Stimulated activated CD4-positive, alpha-beta T cell treated with anti-CD3 and anti-CD28 coated beads, Interleukin-1b, Interleukin-23, amount 100 ng/mL, for 1 hour (primary cell): ENCODE results near the gene STAT3.
"Not testable (repeated sequence)": the region's sequence is repeated elsewhere in the genome, so short reads cannot be mapped to it uniquely, and the experiment has no call there.

Experiments used
- DNase-seq, 2 donors: peaks; one replicate each; pipeline ENCODE4 v3.0.0-alpha.2; 2020; ENCODE audit warnings: low read depth in 2 of 2

STAT3 gene

GRCh38 chr17:42348104-42348503, 40.1 kb downstream of the STAT3 start:
- DNase-seq, result no peak

DNA sequence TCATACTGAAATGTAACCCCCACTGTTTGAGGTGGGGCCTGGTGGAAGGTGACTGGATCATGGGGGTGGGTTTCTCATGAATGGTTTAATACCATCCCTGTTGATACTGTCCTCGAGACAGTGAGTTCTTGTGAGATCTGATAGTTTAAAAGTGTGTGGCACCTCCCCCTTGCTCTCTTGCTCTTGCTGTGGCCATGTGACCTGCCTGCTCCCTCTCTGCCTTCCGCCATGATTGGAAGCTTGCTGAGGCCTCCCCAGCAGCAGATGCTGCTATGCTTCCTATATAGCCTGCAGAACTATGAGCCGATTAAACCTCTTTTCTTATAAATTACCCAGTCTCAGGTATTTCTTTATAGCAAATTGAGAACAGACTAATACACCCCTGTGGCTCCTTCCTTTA, 40.6 kb downstream of the STAT3 start:
- no peak for DNase-seq

DNA sequence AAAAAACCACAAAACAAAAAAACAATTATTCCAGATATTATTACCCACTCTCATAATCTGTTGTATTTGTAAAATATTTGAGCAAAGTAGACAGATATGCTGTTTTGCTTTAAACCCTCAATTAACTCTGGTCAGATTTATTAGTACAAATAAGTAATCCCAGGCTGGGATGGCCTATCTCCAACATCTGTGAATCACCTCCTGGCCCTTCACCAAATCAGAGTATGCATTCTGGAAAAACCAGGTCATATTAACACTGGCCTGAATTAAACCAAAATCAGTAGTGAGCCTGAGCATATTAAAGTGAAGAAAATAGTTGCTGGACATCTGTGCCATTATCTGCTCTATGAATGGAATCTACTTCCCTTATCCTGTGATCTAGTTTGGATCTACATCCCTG, 41.0 kb downstream of the STAT3 start:
- DNase-seq, result no peak

GRCh38 chr17:42346481-42346880, 41.8 kb downstream of the STAT3 start:
- no peak for DNase-seq

DNA sequence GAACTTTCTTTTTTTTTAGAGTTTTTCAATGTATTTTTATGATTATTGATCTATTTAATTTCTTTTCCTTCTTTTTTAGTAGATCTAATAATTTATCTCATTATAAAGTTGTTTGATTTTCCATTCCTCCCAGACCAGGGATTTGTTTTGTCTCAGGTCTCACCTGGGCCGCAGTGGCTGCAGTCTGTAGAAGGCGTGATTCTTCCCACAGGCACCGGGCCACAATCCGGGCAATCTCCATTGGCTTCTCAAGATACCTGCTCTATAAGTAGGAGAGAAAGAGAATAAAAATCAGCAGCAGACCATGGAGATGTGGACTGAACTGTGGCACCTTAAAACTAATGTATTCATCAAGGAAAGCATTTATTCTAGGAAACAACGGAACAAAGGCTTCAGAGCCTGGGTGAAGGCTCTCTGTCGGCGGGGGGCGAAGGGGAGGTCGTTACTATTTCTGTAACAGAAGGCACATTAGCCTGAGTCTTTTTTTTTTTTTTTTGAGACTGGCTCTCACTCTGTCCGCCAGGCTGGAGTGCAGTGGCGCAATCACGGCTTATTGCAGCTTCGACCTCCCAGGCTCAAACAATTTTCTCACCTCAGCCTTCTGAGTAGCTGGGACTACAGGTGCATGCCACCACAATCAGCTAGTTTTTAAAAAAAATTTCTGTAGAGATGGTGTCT, 42.7 kb downstream of the STAT3 start:
- no peak for DNase-seq

DNA sequence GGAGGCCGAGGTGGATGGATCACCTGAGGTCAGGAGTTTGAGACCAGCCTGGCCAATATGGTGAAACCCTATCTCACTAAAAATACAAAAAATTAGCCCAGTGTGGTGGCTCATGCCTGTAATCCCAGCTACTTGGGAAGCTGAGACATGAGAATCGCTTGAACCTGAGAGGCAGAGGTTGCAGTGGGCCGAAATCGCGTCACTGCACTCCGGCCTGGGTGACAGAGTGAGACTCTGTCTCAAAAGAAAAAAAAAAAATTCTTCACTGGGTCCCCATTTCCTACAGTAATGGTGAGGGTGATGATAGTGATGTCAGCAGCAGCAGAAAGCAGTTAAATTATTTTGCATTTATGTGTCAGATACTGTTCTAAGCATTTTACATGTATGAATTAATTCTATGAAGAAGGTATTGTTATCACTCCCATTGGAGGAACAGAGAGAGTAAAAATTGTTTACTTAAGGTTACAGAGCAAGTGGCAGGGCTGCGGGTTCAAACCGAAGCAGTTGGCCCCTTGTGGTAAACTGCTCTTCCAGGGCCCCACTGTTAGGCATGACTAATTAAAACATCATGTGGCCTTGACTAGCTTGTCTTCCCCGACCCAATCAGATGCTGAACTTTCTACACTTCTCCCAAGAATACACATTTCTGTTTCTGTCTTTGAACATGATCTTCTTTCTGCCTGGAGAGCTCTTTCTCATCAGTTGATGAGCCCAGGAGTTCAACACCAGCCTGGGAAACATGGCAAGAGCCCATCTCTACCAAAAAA, 45.8 kb downstream of the STAT3 start:
- DNase-seq, result no peak

DNA sequence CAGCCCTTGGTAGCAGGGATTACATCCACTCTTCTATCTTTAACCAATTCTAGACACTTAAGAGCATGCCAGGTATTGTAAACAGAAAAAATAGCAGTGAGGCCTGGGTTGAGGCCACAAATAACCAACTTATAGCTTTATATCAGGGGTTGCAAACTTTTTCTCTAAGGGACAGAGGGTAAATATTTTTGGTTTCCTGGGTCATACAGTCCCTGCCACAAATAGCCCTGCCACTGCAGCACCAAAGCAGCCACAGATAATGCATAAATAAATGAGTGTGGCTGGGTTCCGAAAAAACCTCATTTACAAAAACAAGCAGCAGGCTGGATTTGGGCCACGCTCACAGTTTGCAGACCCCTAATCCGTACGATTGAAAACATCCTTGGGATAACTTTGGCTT, 46.7 kb downstream of the STAT3 start:
- DNase-seq, result no peak

GRCh38 chr17:42340691-42341127, 47.5 kb downstream of the STAT3 start:
- DNase-seq, result no peak

- no peak for DNase-seq
These were observed 49.0 kb downstream of the STAT3 start for GRCh38 chr17:42339221-42339620.

DNA sequence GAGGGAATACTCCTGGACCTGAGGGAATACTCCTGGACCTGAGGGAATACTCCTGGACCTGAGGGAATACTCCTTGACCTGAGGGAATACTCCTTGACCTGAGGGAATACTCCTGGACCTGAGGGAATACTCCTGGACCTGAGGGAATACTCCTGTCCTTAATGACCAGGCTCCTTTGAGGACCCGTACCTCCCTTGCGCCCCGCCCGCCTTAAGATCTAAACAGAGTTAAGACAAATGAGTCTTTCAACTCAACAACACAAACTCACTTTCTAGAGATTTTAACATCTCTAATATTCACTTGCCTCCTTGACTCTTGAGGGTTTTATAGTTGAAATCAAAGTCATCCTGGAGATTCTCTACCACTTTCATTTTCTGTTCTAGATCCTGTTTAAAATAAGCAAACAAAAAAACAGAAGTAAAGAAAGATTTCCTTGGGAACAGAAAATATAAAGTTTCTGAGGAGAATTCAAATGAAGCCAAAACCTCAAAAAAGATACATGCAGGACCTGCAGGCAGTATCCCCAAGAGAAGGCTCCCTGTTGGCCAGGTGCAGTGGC, 49.7 kb downstream of the STAT3 start:
- DNase-seq, result no peak

GRCh38 chr17:42337442-42337841, 50.8 kb downstream of the STAT3 start:
- DNase-seq, result peak in 1 of 2 donors; percentile 34

DNA sequence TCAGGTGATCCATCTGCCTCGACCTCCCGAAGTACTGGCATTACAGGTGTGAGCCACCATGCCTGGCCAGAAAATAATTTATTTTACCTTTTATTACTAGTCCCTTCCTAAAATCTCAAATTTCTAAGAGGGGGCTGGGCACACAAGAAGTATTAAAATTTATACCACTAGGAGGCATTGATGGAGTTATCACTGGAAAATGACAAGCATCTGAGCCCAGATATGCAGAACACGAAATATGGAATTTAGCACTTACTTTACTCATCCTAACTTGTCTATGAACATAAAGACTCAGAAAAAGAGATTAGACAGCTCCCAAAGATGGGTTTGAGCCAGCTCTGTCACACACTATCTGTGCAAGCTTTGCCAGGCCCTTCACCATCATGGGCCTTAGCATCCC, 53.6 kb downstream of the STAT3 start:
- DNase-seq, result no peak

GRCh38 chr17:42333053-42333452, 55.2 kb downstream of the STAT3 start:
- DNase-seq, result no peak

DNA sequence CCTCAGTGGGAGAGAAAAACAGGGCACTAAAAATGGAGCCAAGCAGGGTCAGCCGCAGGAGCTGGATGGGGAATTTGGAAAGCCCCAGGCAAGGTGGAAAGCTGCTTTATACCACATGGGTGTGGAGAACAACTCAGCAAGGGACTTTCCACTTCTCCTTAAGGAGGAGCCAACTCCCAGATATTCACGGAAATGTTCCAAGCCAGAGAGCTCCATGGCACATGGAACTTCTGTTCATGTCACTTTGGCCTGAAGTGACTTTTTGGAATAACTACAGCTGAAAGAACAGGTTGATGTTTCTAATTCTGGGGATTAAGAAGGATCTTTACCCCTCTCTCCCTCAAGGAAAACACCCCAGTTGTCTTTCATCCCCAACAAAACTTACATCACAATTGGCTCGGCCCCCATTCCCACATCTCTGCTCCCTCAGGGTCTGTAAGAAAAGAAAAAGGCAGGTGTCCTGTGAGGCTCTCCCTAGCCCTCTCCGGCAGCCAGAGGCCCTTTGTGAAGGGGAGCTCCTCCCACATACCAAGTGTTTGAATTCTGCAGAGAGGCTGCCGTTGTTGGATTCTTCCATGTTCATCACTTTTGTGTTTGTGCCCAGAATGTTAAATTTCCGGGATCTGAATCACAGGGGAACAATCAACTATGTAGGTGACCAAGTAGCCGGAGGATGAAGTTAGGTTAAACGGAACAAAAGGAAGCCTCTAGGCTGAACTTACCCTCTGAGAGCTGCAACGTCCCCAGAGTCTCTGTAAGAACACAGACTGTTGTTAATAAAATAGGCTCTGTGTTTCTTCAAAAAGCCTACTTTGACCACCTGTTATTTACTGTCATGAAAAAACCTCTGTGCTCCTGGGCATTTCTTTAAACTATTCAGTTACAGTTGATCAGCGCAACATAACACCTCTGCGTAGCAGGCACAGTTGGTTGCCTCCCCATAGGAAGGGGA, 58.9 kb downstream of the STAT3 start:
- DNase-seq, result no peak

GRCh38 chr17:42325026-42325425, 63.2 kb downstream of the STAT3 start:
- no peak for DNase-seq

GRCh38 chr17:42323268-42323773, 64.9 kb downstream of the STAT3 start:
- no peak for DNase-seq

- DNase-seq, result peak; percentile 90 to 94
These were observed 65.6 kb downstream of the STAT3 start for GRCh38 chr17:42322382-42323267.

GRCh38 chr17:42321555-42321954, 66.7 kb downstream of the STAT3 start:
- DNase-seq, result no peak

DNA sequence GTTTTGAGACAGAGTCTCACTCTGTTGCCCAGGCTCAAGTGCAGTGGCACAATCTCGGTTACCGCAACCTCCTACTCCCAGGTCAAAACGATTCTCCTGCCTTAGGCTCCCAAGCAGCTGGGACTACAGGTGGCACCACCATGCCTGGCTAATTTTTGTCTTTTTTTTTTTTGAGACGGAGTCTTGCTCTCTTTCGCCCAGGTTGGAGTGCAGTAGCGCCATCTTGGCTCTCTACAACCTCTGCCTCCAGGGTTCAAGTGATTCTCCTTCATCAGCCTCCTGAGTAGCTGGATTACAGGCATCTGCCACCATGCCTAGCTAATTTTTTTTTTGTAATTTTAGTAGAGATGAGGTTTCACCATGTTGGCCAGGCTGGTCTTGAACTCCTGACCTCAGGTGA, 70.3 kb downstream of the STAT3 start:
- not testable (repeated sequence) for DNase-seq

- no peak for DNase-seq
These were observed 70.9 kb downstream of the STAT3 start for GRCh38 chr17:42317266-42317845.
